K562 (cell line): ENCODE results near the gene SERPINF2.

ENCODE experiments used
- ELF4 ChIP-seq: fragments of 450-650 bp; formaldehyde crosslinking; IDR thresholded peaks from 2 replicates; pipeline ENCODE4 v1.4.0; 2022; ENCODE audit warnings: missing genetic modification characterization
- EZH2 ChIP-seq: IDR thresholded peaks from 2 replicates; pipeline ENCODE4 v1.6.1; 2012; ENCODE audit warnings: low read depth, mild to moderate bottlenecking, inconsistent platforms, low read length, borderline replicate concordance
- MTA3 ChIP-seq: fragments of 450-650 bp; formaldehyde crosslinking; IDR thresholded peaks from 2 replicates; pipeline ENCODE4 v1.6.1; 2017; ENCODE audit warnings: mild to moderate bottlenecking, borderline replicate concordance
- SIN3A ChIP-seq, 2 experiments: fragments of 150-350 bp in 1 of 2; IDR thresholded peaks; 2 replicates each; pipeline ENCODE4 v1.6.1; 2011 to 2016; ENCODE audit warnings: borderline replicate concordance in 2 of 2, low read depth in 2 of 2, low read length in 2 of 2, mild to moderate bottlenecking in 2 of 2, moderate library complexity in 2 of 2; ENCODE audit not compliant: control insufficient read depth in 1 of 2
- SRSF9 ChIP-seq: fragments of 200-400 bp; formaldehyde crosslinking; IDR thresholded peaks from 2 replicates; pipeline ENCODE4 v1.6.1; 2017; ENCODE audit warnings: low read depth, low read length, borderline replicate concordance
- TF ChIP-seq, protein P1 (sequence below): sonication (generic); formaldehyde crosslinking; IDR thresholded peaks from 2 replicates; pipeline ENCODE4 v1.8.0; 2023; ENCODE audit warnings: mild to moderate bottlenecking, missing genetic modification reagents
- TF ChIP-seq, protein P2 (sequence below): sonication (generic); formaldehyde crosslinking; IDR thresholded peaks from 2 replicates; pipeline ENCODE4 v1.8.1; 2023; ENCODE audit warnings: mild to moderate bottlenecking, missing genetic modification reagents
- TF ChIP-seq, protein P3 (sequence below): fragments of 250-450 bp; sonication (Bioruptor Pico); IDR thresholded peaks from 2 replicates; pipeline ENCODE4 v1.4.0; 2020; ENCODE audit warnings: mild to moderate bottlenecking
- TF ChIP-seq, protein P4 (sequence below), 3 experiments: IDR thresholded peaks in 2 of 3; conservative IDR thresholded peaks in 1 of 3; 2 replicates each; pipeline ENCODE4 v1.5.1; 2011 to 2012; ENCODE audit warnings: low read length in 3 of 3, mild to moderate bottlenecking in 3 of 3, control low read depth in 2 of 3, improper control_type of control experiment in 1 of 3, inconsistent platforms in 1 of 3, low read depth in 1 of 3, mixed read lengths in 1 of 3, moderate library complexity in 1 of 3; ENCODE audit not compliant: insufficient read depth in 2 of 3

DNA sequence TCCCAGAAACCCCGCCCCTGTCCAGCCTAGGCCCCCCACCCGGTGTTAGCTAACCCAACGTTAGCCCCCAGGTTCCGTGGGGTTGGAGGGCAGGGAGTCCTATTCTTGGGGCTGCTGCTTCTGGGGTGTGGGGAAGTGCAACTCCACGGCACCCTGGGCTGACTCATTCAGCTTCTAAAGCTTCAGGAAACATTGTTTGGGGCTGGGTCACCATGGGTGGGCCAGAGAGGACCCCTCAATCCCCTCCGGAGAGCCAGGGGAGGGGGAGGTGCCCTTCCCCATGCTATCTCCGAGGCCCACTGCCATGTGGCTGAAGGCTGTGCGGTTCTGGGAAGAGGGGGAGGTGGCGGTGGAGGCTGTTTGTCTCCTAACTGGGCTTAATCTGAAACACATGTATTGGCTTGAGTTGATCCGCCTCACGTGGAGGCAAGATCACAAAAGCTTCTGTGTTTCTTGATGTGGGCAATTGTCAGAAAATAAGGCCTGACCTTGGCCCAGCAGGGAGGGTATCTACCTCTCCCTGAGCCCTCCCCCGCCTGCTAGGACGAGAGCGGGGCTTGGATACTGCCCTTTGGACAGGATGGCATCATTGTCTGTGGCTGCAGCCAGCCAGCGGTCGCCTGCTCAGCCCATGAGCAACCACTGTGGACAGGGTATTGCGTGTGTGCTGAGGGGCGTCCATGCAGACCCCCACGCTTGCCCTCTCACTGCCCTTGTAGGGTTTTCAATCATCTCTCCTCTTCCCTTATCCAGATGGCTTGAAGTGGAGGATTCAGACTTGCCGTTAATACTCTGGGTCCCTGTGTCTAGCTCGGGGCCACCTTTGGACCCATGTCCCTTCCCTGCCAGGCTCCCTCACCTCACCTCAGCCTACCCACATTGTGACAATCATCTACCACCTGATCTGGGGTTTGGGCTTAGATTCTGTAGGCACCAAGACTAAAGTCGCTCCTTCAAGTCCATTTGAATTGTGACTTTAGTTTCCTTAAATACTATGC, 20.5 kb downstream of the SERPINF2 start:
- TF ChIP-seq MTA3: no peak
- TF ChIP-seq, protein P1, sequence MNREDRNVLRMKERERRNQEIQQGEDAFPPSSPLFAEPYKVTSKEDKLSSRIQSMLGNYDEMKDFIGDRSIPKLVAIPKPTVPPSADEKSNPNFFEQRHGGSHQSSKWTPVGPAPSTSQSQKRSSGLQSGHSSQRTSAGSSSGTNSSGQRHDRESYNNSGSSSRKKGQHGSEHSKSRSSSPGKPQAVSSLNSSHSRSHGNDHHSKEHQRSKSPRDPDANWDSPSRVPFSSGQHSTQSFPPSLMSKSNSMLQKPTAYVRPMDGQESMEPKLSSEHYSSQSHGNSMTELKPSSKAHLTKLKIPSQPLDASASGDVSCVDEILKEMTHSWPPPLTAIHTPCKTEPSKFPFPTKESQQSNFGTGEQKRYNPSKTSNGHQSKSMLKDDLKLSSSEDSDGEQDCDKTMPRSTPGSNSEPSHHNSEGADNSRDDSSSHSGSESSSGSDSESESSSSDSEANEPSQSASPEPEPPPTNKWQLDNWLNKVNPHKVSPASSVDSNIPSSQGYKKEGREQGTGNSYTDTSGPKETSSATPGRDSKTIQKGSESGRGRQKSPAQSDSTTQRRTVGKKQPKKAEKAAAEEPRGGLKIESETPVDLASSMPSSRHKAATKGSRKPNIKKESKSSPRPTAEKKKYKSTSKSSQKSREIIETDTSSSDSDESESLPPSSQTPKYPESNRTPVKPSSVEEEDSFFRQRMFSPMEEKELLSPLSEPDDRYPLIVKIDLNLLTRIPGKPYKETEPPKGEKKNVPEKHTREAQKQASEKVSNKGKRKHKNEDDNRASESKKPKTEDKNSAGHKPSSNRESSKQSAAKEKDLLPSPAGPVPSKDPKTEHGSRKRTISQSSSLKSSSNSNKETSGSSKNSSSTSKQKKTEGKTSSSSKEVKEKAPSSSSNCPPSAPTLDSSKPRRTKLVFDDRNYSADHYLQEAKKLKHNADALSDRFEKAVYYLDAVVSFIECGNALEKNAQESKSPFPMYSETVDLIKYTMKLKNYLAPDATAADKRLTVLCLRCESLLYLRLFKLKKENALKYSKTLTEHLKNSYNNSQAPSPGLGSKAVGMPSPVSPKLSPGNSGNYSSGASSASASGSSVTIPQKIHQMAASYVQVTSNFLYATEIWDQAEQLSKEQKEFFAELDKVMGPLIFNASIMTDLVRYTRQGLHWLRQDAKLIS: 0 out of 2 replicates have a peak, but pooled peaks have one; percentile 42
- TF ChIP-seq ELF4 (CRISPR knock-in tag): no peak
- no peak for TF ChIP-seq SRSF9
- TF ChIP-seq, protein P2, sequence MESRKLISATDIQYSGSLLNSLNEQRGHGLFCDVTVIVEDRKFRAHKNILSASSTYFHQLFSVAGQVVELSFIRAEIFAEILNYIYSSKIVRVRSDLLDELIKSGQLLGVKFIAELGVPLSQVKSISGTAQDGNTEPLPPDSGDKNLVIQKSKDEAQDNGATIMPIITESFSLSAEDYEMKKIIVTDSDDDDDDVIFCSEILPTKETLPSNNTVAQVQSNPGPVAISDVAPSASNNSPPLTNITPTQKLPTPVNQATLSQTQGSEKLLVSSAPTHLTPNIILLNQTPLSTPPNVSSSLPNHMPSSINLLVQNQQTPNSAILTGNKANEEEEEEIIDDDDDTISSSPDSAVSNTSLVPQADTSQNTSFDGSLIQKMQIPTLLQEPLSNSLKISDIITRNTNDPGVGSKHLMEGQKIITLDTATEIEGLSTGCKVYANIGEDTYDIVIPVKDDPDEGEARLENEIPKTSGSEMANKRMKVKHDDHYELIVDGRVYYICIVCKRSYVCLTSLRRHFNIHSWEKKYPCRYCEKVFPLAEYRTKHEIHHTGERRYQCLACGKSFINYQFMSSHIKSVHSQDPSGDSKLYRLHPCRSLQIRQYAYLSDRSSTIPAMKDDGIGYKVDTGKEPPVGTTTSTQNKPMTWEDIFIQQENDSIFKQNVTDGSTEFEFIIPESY (CRISPR knock-in tag): no peak
- TF ChIP-seq, protein P3, sequence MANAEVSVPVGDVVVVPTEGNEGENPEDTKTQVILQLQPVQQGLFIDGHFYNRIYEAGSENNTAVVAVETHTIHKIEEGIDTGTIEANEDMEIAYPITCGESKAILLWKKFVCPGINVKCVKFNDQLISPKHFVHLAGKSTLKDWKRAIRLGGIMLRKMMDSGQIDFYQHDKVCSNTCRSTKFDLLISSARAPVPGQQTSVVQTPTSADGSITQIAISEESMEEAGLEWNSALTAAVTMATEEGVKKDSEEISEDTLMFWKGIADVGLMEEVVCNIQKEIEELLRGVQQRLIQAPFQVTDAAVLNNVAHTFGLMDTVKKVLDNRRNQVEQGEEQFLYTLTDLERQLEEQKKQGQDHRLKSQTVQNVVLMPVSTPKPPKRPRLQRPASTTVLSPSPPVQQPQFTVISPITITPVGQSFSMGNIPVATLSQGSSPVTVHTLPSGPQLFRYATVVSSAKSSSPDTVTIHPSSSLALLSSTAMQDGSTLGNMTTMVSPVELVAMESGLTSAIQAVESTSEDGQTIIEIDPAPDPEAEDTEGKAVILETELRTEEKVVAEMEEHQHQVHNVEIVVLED (CRISPR knock-in tag): no peak
- TF ChIP-seq EZH2: no peak
- TF ChIP-seq, protein P4, sequence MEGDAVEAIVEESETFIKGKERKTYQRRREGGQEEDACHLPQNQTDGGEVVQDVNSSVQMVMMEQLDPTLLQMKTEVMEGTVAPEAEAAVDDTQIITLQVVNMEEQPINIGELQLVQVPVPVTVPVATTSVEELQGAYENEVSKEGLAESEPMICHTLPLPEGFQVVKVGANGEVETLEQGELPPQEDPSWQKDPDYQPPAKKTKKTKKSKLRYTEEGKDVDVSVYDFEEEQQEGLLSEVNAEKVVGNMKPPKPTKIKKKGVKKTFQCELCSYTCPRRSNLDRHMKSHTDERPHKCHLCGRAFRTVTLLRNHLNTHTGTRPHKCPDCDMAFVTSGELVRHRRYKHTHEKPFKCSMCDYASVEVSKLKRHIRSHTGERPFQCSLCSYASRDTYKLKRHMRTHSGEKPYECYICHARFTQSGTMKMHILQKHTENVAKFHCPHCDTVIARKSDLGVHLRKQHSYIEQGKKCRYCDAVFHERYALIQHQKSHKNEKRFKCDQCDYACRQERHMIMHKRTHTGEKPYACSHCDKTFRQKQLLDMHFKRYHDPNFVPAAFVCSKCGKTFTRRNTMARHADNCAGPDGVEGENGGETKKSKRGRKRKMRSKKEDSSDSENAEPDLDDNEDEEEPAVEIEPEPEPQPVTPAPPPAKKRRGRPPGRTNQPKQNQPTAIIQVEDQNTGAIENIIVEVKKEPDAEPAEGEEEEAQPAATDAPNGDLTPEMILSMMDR (IDR thresholded peaks at IDR 0.05 in 2 of 3, conservative IDR thresholded peaks at IDR 0.05 in 1 of 3; ENCODE audit: insufficient read depth in 2 of 3, low read depth in 1 of 3, low read length in 3 of 3): no peak
- TF ChIP-seq SIN3A (IDR thresholded peaks at IDR 0.05; ENCODE audit: borderline replicate concordance in 2 of 2, control insufficient read depth in 1 of 2, low read depth in 2 of 2, low read length in 2 of 2): 0 out of 4 replicates have a peak, but pooled peaks of 1 of the 2 experiments have one; percentile 26
